Kidney capillary endothelial cell (primary cell): ENCODE measurements around the gene YPEL1.
"Not testable (repeated sequence)": the region's sequence is repeated elsewhere in the genome, so short reads cannot be mapped to it uniquely, and the experiment has no call there.

Experiments
- DNase-seq: peaks from one replicate; pipeline ENCODE4 v3.0.0-alpha.2; 2018; ENCODE audit warnings: low spot score

Gene YPEL1

DNA sequence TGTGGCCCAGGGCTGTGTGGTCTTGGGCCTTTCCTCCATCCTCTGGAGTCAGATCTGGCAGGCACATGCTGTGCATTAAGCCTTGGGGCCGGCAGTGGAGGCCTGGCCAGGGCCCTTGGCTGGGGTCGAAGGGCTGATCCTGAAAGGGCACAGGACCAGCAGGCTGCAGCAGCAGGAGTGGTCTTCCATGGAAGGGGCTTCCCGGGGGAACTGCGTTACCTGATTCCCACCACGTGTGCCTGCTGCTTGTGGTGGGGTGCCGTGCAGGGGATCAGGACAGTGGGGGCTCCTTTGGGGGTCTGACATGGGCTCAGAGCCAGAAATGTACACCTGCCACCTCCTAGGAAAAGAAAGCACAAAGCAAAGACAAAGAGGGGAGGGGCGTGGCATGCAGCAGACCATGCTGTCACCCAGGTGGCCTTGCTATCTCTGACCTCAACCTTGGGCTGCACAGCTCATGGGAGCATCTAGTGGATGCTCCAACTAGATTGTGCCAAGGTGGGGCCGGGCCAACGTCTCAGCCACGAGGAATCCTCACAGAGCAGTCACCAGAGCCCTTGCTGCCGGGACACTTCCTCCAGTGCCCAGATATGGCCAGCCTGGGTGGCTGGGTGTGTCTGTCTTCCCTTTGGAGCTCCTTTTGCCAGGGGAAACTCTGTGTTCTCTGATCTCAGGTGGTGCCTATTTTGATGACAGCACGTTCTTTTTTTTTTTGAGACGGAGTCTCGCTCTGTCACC, 17.9 kb upstream of the YPEL1 start:
- no peak for DNase-seq

- DNase-seq = no peak
Observed at GRCh38 chr22:21752276-21752675, 16.7 kb upstream of the YPEL1 start.

DNA sequence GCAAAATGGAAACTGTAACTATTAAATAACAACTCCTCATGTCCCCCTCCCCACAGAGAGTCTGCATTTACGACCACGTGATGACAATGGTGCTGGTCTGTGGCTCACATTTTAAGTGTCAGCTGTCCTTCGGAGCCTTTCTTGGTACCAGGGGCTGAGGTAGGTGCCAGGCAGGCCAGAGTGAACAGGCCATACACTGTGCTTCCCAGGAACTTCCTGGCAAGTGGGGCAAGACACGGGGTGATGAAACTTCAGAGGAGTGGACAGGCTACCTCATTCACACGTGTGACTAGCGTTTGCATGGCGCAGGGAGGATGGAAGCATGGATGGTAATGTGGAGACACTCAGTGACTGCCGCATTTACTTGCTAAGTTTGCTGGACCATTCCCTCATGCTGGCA, 10.4 kb upstream of the YPEL1 start:
- DNase-seq = no peak

DNA sequence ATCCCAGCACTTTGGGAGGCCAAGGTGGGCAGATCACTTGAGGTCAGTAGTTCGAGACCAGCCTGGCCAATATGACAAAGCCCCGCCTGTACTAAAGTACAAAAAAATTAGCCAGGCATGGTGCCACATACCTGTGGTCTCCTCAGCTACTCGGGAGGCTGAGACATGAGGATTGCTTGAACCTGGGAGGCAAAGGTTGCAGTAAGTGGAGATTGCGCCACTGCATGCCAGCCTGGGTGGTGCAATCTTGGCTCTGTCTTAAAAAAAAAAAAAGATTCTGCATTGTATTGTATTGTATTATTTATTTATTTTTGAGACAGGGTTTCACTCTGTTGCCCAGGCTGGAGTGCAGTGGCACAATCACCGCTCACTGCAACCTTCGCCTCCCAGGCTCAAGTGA, 9.3 kb upstream of the YPEL1 start:
- DNase-seq = not testable (repeated sequence)

GRCh38 chr22:21741790-21742189, 6.2 kb upstream of the YPEL1 start:
- DNase-seq = no peak

DNA sequence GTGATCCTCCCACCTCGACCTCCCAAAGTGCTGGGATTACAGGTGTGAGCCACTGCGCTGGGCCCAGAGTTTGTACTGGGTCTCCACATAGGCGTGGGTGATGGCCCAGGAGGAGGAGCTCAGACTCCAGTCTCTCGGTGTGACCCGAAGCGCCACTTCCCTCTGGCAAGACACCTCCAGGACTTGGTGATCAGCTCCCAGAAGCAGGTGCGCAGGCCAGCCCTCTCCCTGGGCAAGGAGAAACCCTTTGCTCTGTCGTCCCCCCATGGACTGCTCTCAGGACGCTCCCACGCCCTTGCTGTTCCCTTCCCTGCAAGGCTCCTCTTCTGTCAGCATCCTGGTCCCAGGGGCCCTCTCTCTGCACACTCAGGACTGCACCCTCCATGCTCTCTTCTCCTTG, 5.5 kb upstream of the YPEL1 start:
- DNase-seq = no peak

- no peak for DNase-seq
Observed at GRCh38 chr22:21739828-21740377, 4.3 kb upstream of the YPEL1 start.

GRCh38 chr22:21738966-21739365, 3.4 kb upstream of the YPEL1 start:
- DNase-seq = no peak

DNA sequence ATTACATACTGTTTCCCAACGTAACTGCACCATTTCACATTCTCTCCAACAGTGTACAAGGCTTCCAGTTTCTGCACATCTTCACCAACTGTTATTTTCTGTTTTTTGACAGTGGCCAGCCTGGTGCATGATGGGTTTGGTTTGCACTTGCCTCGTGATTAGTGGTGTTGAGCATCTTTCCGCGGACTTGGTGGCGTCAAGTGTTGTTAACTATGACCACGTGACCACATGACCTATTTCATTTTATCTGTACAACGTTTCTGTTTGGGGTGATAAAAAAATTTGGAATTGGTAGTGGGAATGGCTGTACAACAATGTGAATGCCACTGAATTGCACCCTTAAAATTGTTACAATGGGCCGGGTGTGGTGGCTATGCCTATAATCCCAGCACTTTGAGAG, 2.5 kb upstream of the YPEL1 start:
- DNase-seq = no peak

GRCh38 chr22:21736948-21737347, 1.4 kb upstream of the YPEL1 start:
- no peak for DNase-seq

DNA sequence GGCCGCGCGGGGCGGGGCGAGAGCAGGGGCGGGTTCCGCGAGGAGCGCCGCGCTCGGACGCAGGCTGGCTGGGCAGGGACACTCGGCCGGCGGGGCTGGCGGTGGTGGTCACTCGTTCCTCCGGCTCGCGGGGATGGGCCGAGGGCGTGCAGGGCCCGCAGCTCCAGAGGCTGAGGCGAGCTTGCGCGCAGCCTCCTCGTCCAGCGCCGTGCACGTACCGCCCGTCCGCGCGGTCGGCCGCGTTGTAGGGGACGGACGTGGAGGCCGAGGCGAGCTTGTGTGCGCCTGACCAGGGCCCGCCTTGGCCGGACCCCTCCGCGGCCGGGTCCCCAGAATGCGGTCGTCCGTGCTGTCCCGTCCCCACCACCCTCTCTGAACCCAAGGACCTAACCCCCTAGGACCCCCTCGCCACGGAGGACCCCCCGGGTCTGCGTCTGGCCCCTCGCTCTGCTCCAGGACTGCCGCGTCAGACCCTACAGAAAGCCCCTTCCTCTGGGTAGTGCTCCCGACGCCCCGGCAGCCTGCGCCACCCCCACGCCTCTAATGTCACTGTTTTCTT, 569 bp upstream of the YPEL1 start:
- DNase-seq = no peak

DNA sequence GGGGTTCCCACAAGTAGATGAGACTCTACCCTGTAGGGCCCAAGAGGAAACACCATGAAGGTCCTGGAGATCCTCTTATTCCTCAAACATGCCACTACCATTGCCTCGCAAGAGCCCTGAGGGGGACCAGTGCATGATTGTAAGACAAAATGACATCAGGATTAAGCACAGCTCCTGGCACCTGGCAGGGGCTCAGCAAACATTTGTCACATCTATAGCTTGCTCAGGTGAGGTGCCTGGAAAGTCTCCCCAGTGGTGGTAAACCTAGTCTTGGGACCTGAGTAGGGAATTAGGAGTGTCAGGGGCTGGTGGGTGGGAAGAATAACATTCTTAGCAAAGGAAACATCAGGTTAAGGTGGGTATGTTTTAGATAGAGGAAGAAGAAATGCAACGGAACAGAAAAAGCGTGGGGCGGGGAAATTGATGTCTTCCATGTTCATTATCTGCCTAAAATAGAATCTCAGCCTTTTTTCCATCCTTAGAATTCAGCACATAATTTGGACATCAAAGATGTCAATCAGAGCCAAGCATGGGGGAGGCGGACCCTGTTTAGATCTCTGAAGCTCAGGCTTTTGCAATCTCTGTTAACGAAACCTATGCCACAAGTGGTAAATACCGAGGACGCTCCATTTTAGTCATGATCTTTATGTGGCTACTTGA, 924 bp downstream of the YPEL1 start:
- DNase-seq = no peak

- DNase-seq = no peak
Observed at GRCh38 chr22:21731503-21731902, 4.1 kb downstream of the YPEL1 start.

DNA sequence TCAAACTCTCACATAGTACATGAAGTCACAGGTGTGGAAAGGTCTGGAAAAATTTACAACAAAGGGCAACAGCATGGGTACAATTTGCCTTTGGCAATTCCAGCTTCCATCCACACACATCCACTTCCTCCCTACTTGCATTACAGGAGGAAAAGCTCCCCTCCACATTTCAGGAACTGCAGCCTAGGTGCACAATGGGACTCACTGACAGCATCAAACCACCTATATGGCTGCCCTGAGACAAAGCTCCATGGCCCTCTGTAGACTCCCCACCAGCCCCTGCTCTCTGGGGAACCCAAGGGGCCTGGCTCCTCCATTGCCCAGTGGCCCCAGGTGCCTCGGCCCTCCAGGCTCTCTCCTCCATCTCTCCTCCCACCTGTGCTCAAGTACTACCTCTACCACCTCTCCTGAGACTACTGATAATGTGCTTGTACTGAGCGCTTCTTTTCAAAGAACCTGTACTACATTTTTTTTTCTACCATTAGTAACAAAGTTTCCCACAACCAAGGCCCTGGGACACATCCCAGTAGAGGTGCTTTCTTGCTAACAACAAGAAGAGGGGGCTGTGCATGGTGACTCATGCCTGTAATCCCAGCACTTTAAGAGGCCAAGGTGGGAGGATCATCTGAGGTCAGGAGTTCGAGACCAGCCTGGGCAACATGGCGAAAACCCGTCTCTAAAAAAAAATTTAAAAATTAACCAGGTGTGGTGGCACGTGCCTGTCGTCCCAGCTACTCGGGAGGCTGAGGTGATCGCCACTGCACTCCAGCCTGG, 4.9 kb downstream of the YPEL1 start:
- no peak for DNase-seq

DNA sequence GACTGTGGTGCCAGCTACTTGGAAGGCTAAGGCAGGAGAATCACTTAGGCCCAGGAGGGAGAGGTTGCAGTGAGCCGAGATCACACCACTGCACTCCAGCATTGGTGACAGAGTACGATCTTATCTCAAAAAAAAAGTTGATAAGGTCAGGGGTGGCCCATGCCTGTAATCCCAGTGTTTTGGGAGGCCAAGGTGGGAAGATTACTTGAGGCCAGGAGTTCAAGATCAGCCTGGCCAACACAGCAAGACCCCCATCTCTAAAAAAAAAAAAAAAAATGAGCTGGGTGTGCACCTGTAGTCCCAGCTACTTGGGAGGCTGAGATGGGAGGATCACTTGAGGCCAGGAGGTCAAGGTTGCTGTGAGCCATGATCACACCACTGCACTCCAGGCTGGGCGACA, 6.4 kb downstream of the YPEL1 start:
- DNase-seq = not testable (repeated sequence)

DNA sequence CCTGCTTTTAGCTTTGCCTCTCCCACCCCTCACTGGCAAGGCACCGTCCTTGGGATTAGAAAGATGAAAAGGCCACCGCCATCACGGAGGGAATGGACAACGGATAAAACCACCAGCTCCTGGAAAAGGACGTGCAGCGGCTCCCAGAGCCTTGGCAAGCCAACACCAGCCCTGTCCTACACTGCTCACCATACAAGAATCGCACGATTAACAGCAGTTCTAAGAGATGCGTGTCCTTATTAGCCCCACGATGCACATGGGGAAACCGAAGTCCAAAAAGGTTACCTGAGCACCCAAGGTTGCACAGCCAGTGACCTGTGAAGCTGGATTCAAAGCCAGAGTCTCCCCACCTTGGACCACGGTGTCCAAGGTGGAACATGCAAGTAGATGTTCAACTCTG, 7.3 kb downstream of the YPEL1 start:
- no peak for DNase-seq

GRCh38 chr22:21727768-21728167, 7.8 kb downstream of the YPEL1 start:
- DNase-seq = no peak

GRCh38 chr22:21727159-21727558, 8.4 kb downstream of the YPEL1 start:
- no peak for DNase-seq

- no peak for DNase-seq
Observed at GRCh38 chr22:21726650-21727049, 8.9 kb downstream of the YPEL1 start.

- DNase-seq = no peak
Observed at GRCh38 chr22:21725956-21726649, 9.5 kb downstream of the YPEL1 start.

DNA sequence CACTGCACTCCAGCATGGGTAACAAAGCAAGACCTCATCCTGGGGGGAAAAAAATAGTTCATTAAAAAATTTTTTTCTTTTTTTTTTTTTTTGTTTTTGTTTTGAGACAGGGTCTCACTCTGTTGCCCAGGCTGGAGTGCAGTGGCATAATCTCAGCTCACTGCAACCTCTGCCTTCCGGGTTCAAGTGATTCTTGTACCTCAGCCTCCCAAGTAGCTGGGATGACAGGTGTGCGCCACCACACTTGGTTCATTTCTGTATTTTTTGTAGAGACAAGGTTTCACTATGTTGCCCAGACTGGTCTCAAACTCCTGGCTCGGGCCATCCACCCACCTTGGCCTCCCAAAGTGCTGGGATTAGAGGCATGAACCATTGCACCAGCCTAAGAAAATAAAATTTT, 11.1 kb downstream of the YPEL1 start:
- not testable (repeated sequence) for DNase-seq
